Adrenal gland (tissue), 5 donors: ENCODE measurements around the gene SSX2IP.

ENCODE experiments used
- CTCF ChIP-seq, 6 experiments: fragments of 450-650 bp in 4 of 6; fragments of 200-600 bp in 2 of 6; sonication (generic) in 1 of 6; IDR thresholded peaks; 1 replicate in 5 of 6; 2 replicates in 1 of 6; pipeline versions ENCODE4 v1.5.1 to v1.8.0; 2016 to 2021; ENCODE audit warnings: antibody characterized with exemption in 6 of 6, mild to moderate bottlenecking in 2 of 6, moderate library complexity in 1 of 6
- POLR2A ChIP-seq, 2 donors: fragments of 450-650 bp; IDR thresholded peaks; one replicate each; pipeline ENCODE4 v1.6.1; 2017; ENCODE audit warnings: antibody characterized with exemption in 2 of 2, mild to moderate bottlenecking in 2 of 2, moderate library complexity in 1 of 2
- donor health status: DM: no; HTN: no; CAD: no.

GRCh38 chr1:84603223-84603622, 87.0 kb downstream of the SSX2IP start:
- TF ChIP-seq CTCF (IDR thresholded peaks at IDR 0.05) (no peak), POLR2A (IDR thresholded peaks at IDR 0.05) (no peak)
